ENCODE results near the gene SMIM9.

SMIM9 gene

DNA sequence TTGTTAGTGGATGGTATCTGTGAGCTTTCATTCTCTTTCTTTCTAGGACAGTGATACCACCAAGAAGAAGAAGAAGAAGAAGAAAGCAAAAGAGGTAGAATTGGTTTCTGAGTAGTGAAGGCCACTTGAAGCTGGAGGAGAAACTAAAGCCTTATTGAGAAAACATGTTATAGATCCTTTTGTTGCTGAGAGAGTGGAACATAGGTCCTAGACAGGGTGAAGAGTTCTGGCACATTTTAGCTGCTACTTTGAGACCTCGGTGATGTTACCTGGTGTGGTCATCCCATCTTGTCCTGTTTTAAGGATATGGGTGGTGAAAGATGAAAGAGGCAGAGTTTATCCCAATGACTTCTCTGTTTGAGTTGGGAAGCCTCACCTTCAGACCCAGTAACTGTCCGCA, 57.7 kb downstream of the SMIM9 start:
- DNase-seq = no peak

DNA sequence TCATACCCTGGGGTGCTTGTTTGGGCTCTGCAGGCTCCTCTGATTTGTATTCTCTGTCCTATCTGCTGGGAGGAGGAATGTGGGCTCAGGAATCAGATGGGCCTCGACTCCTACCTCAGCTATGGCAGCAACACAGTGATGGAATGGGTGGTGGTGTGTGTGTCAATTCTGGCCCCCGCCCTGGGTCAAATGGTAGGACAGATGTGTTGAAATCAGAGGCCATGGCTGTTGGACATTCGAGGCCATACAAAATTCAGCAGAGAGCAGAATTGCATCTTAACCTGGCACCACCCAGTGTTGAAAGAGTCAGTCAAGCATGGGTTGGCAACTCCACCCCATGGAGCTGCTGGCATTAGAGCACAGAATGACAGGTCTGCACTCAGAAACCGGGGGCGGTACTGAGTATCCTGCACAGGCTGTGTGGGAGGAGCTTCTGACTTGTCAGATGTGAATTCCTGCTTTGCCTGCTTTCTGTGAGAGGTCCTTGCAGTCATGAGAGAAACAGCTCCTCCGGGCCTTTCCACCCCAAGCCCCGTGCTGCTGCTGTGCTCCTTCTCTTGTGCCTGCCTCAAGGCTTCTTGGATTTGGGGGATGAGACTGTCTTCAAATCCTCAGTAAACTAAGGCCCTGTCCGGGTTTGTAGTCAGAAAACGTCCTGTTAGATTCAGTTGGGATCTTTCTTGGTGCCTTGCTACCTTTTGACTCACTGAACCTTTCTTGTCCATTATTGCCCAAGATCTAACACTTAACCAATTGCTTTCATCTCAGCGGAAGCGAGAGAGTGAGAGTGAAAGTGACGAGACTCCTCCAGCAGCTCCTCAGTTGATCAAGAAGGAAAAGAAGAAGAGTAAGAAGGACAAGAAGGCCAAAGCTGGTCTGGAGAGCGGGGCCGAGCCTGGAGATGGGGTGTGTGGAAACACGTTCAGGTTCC, 58.8 kb downstream of the SMIM9 start:
- DNase-seq = no peak

DNA sequence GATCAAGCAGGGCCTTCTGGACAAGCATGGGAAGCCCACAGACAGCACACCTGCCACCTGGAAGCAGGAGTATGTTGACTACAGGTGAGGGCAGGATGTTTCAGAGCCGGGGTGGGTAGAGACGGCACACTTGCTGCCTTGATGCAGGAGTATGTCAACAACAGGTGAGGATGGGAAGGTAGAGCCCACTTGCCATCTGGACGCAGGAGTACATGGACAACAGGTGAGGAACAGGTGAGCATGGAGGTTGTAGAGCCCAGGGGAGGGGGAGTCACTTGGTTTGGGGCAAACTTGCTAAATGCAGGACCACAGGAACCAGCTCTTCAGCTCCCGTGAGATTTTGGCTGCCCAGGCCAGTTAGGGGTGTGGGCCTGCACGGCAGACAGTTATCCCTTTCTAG, 59.8 kb downstream of the SMIM9 start:
- DNase-seq = no peak

Measured in NK-92 treated with Interleukin-12 subunit alpha and Interleukin-12 subunit beta, amount 100 ng/mL, for 24 hours (cell line).